Stomach (tissue), 9 donors: Measurements from ENCODE around the gene PA2G4. TPM values are rescaled to one million over a fixed set of nuclear protein-coding genes. Genes with fewer than 3 reads are reported as not detected.

Experiments used
- DNase-seq, 2 donors: peaks; one replicate each; pipeline versions ENCODE4 v3.0.0 to v3.0.0-alpha.2; 2013 to 2019
- H3K27ac ChIP-seq, 5 donors: fragments of 200-600 bp in 4 of 5; sonication (generic) in 4 of 5; one replicate each; pipeline ENCODE4 v1.5.1; 2013 to 2019; ENCODE audit warnings: mild to moderate bottlenecking in 1 of 5, moderate library complexity in 1 of 5
- H3K27me3 ChIP-seq, 3 donors: fragments of 200-600 bp; sonication (generic); one replicate each; pipeline ENCODE4 v1.5.1; 2017 to 2019; ENCODE audit warnings: mixed run types in 1 of 3
- H3K36me3 ChIP-seq, 4 donors: fragments of 200-600 bp; sonication (generic); 1 replicate in 3 of 4; 2 replicates in 1 of 4; pipeline ENCODE4 v1.5.1; 2016 to 2019
- H3K4me1 ChIP-seq, 4 donors: fragments of 200-600 bp; sonication (generic); one replicate each; pipeline ENCODE4 v1.5.1; 2016 to 2019
- H3K4me3 ChIP-seq, 4 donors: fragments of 200-600 bp; sonication (generic) in 3 of 4; one replicate each; pipeline ENCODE4 v1.5.1; 2016 to 2019; ENCODE audit warnings: mild to moderate bottlenecking in 1 of 4
- H3K9me3 ChIP-seq, 4 donors: fragments of 200-600 bp; sonication (generic); one replicate each; pipeline ENCODE4 v1.5.1; 2016 to 2019
- EP300 ChIP-seq: sonication (generic); formaldehyde crosslinking; IDR thresholded peaks from one replicate; pipeline ENCODE4 v1.6.1; 2017; ENCODE audit warnings: antibody characterized with exemption
- POLR2A ChIP-seq, 4 donors: fragments of 450-650 bp; IDR thresholded peaks; one replicate each; pipeline ENCODE4 v1.6.1; 2016; ENCODE audit warnings: antibody characterized with exemption in 4 of 4, control low read depth in 2 of 4, mild to moderate bottlenecking in 1 of 4, moderate library complexity in 1 of 4
- POLR2AphosphoS5 ChIP-seq, 3 donors: sonication (generic); formaldehyde crosslinking; IDR thresholded peaks; one replicate each; pipeline ENCODE4 v1.6.1; 2016; ENCODE audit warnings: antibody characterized with exemption in 3 of 3
- whole genome bisulfite sequencing, 5 donors: extraction: QIAGEN DNeasy Blood & Tissue Kit in 3 of 5; methylation state at CpG; one replicate each; pipeline versions ENCODE4 v1.1.5 to v1.1.7; 2013 to 2018; 5-methylcytosine and 5-hydroxymethylcytosine counted together
- intact Hi-C: fragments of 100-400 bp; cut with DNase I; formaldehyde crosslinking; loops from one replicate; pipeline ENCODE4 v1.15.1; 2023; ENCODE audit warnings: low total_unique reads
- polyA plus RNA-seq, 3 donors: library from polyadenylated mRNA; stranded (reverse); fragments of 200-250 nt; gene quantifications; one replicate each; pipeline ENCODE4 v1.2.3, GENCODE V29; 2013
- total RNA-seq, 5 donors: library from RNA; depleted of rRNA; stranded (reverse); fragments of >200 nt; gene quantifications; one replicate each; pipeline versions ENCODE4 v1.1.0 to v1.2.3, GENCODE V29; 2014 to 2016
- TF ChIP-seq, protein P1 (sequence below), 7 experiments: fragments of 450-650 bp in 4 of 7; fragments of 200-600 bp in 3 of 7; sonication (generic) in 3 of 7; IDR thresholded peaks; one replicate each; pipeline ENCODE4 v1.5.1; 2016 to 2019; ENCODE audit warnings: antibody characterized with exemption in 7 of 7, control low read depth in 2 of 7, mild to moderate bottlenecking in 1 of 7
- donor health status: healthy with polysubstance abuse.
- donor health status: Bipolar disorder and iron deficiency.
- donor health status: healthy.

PA2G4 gene
- total and polyA plus RNA-seq, 8 donors: 33.8 to 144 (median 84.6) TPM

DNA sequence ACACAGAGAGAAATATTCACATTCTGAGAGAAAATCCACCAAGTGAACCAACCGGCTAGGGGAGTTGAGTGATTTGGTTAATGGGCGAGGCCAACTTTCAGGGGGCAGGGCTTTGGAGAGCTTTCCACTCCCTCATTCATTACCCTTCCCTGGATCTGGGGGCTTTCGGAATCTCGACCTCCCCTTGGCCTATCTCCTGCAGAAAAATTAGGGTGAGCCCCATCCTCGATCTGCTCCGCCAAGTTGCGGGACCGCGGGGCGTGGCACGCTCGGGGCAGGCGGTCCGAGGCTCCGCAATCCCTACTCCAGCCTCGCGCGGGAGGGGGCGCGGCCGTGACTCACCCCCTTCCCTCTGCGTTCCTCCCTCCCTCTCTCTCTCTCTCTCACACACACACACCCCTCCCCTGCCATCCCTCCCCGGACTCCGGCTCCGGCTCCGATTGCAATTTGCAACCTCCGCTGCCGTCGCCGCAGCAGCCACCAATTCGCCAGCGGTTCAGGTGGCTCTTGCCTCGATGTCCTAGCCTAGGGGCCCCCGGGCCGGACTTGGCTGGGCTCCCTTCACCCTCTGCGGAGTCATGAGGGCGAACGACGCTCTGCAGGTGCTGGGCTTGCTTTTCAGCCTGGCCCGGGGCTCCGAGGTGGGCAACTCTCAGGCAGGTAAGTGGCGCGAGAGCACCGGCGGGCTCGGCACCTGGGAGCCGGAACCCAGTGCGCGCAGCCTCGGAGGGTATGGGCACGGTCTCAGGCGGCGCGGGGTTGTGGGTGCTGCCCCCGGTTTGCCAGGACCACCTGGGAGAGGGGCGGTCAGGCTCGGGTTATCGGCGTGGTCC, 24.4 kb upstream of the PA2G4 start, which contains the start of gene ERBB3:
TSS of gene ERBB3 (plus strand) at position 443 of the 833 bp plus-strand sequence. CDS start at position 579, 136 bp downstream.
- Histone ChIP-seq H3K9me3 (no peaks in the 10 kb centered on the region), H3K4me1 (peaks cover 20 to 50% (median 39%) of the 10 kb centered on the region in 4 donors), H3K4me3 (peak within 1 kb of the TSS; percentile 55 to 73 (median 66)), H3K27ac (peak within 1 kb of the TSS; percentile 92 to 98 (median 93)), H3K27me3 (peaks cover 0 to 15% (median 6%) of the 10 kb centered on the region in 3 donors), H3K36me3 (peaks cover 0 to 15% (median 7%) of the 10 kb centered on the region in 4 donors)
- WGBS, 5 donors: 0 to 1% (median 1%) methylated on average over 48 to 59 of the region's 59 CpGs
- TF ChIP-seq, protein P1, sequence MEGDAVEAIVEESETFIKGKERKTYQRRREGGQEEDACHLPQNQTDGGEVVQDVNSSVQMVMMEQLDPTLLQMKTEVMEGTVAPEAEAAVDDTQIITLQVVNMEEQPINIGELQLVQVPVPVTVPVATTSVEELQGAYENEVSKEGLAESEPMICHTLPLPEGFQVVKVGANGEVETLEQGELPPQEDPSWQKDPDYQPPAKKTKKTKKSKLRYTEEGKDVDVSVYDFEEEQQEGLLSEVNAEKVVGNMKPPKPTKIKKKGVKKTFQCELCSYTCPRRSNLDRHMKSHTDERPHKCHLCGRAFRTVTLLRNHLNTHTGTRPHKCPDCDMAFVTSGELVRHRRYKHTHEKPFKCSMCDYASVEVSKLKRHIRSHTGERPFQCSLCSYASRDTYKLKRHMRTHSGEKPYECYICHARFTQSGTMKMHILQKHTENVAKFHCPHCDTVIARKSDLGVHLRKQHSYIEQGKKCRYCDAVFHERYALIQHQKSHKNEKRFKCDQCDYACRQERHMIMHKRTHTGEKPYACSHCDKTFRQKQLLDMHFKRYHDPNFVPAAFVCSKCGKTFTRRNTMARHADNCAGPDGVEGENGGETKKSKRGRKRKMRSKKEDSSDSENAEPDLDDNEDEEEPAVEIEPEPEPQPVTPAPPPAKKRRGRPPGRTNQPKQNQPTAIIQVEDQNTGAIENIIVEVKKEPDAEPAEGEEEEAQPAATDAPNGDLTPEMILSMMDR (IDR thresholded peaks at IDR 0.05): peak in 3 of 7 experiments; percentile 8 to 37 (median 32)
- TF ChIP-seq POLR2AphosphoS5 (IDR thresholded peaks at IDR 0.05) (peak in 2 of 3 donors; percentile 84 to 93), EP300 (no peak), POLR2A (IDR thresholded peaks at IDR 0.05) (peak in 2 of 4 donors; percentile 53 to 97)
- DNase-seq: peak; percentile 89 to 95
- intact Hi-C loops: no loop called here

DNA sequence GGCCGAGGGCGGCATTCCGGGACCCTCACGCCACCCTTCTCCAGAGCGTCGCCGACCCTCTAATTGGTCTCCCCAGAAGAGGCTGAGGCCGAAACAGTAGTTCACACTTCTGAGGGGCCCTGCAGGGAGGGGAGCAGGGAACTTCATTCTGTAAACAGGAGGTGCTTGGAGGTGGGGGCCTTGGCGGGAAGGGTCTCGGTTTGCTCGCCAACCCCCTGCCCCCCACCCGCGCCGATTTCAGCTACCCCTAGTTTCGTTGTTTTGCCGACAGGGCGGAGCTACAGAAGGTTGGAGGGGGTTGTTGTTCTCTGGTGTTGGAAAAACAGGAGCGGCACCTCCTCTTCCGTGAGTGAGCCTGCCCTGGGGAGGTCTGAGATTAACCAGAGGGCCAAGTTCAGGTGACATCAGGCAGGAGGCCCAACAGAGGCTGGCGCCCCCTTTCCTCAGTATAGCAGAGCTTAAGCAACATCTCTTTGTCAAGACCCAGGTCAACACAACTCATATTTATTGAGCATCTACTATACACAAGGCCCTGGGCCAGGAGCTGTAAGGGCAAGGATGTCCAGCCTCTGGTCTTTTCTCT, 23.7 kb upstream of the PA2G4 start:
- Histone ChIP-seq H3K27ac (peak overlapping the region; percentile 92 to 98 (median 93)), H3K9me3 (no peaks in the 10 kb centered on the region), H3K27me3 (peaks cover 0 to 15% (median 6%) of the 10 kb centered on the region in 3 donors), H3K4me3 (peak overlapping the region; percentile 55 to 73 (median 66)), H3K36me3 (peaks cover 0 to 19% (median 11%) of the 10 kb centered on the region in 4 donors), H3K4me1 (peaks cover 20 to 57% (median 46%) of the 10 kb centered on the region in 4 donors)
- 8 to 28% (median 10%) methylated on average over 17 to 20 of the region's 20 CpGs for WGBS, 5 donors
- intact Hi-C loops: no loop called here
- TF ChIP-seq, protein P1 (IDR thresholded peaks at IDR 0.05): no peak
- TF ChIP-seq EP300: no peak
- TF ChIP-seq POLR2AphosphoS5 (IDR thresholded peaks at IDR 0.05): peak in 2 of 3 donors; percentile 59 to 76
- peak in 1 of 4 donors; percentile 17 for TF ChIP-seq POLR2A (IDR thresholded peaks at IDR 0.05)
- peak; percentile 70 to 86 for DNase-seq

DNA sequence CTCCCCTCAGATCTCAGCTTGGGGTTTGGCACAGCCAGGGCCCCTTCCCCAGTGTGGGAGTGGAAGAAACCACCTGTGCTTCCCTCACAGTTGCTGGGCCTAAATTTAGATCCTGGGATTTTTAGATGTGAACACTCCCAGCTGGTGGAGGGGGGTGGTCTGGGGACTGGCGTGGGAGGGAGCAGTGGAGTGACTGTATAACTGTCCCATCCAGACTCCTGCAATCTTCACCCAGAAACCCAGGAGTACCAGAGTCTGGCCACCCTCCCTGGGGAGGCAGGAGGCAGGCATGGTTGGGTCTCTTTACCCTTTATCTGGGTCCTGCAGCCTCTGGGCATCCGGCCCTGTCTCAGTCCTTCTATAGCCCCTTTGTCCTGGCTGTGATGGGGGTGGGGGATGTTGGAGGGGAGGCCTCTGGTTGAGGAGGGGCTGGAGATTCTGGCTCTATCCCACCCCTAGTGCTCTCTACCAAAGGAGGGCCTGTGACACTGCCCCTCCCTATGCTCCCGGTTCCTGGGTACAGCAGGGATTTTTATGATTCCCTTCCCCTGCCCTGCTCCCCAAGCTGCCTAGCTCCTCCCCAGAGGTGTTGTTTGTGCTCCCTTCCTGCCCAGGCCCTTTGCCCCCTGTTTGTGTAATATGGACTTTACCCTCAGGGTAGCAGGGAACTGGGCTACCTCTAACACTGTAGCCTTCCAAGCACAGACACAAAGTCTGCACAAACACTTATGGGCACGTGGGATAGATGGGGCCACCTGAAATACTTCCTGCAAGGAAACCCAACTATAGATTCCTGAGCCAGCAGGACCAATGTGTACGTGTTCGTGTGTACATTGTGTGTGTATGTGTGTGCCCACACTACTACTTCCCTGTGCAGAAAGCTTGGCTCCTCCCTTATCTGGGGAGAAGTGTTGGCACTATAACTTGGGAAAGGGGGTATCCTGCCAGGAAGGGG, 22.7 kb upstream of the PA2G4 start:
- 26 to 48% (median 32%) methylated on average over 5 to 6 of the region's 6 CpGs for WGBS, 5 donors
- peak; percentile 82 to 92 for DNase-seq
- Histone ChIP-seq H3K27me3 (peaks cover 0 to 15% (median 6%) of the 10 kb centered on the region in 3 donors), H3K4me3 (peak overlapping the region; percentile 55 to 73 (median 66)), H3K9me3 (no peaks in the 10 kb centered on the region), H3K27ac (peak overlapping the region; percentile 92 to 98 (median 93)), H3K4me1 (peaks cover 20 to 67% (median 53%) of the 10 kb centered on the region in 4 donors), H3K36me3 (peaks cover 0 to 24% (median 15%) of the 10 kb centered on the region in 4 donors)
- TF ChIP-seq EP300: no peak
- TF ChIP-seq, protein P1 (IDR thresholded peaks at IDR 0.05): peak in 1 of 7 experiments; percentile 28
- TF ChIP-seq POLR2AphosphoS5 (IDR thresholded peaks at IDR 0.05): peak in 2 of 3 donors; percentile 84 to 94
- peak in 2 of 4 donors; percentile 60 to 69 for TF ChIP-seq POLR2A (IDR thresholded peaks at IDR 0.05)
- intact Hi-C loops: no loop called here
